Stimulated activated naive B cell treated with anti-CD40 and anti-IgM and Interleukin-4, amounts not matched to agents 10 μg/mL and 1 μg/mL and 100 μg/mL, for 72 hours (primary cell): ENCODE measurements around the gene MGA.

Experiments used
- ATAC-seq, 2 donors: fragments of 150-1000 bp; cut with Tn5 transposase; replicated peaks; 2 replicates each; pipeline ENCODE4 v1.10.0; 2021; ENCODE audit warnings: moderate library complexity in 1 of 2
- DNase-seq: peaks from one replicate; pipeline ENCODE4 v3.0.0; 2021
- H3K27ac Mint-ChIP-seq: one replicate; pipeline ENCODE4 v1.8.0; 2022; ENCODE audit warnings: mild to moderate bottlenecking, mixed read lengths
- H3K27me3 Mint-ChIP-seq, 2 donors: one replicate each; pipeline ENCODE4 v1.8.0; 2022; ENCODE audit warnings: mixed read lengths in 2 of 2
- H3K36me3 Mint-ChIP-seq, 2 donors: one replicate each; pipeline ENCODE4 v1.8.0; 2022; ENCODE audit warnings: mixed read lengths in 2 of 2, mild to moderate bottlenecking in 1 of 2
- H3K4me1 Mint-ChIP-seq, 2 donors: one replicate each; pipeline ENCODE4 v1.8.0; 2022; ENCODE audit warnings: mixed read lengths in 2 of 2, mild to moderate bottlenecking in 1 of 2
- H3K4me3 Mint-ChIP-seq, 2 donors: one replicate each; pipeline ENCODE4 v1.8.0; 2022; ENCODE audit warnings: mild to moderate bottlenecking in 2 of 2, mixed read lengths in 2 of 2, moderate library complexity in 1 of 2
- H3K9me3 Mint-ChIP-seq, 2 donors: one replicate each; pipeline ENCODE4 v1.8.0; 2022; ENCODE audit warnings: mixed read lengths in 2 of 2, mild to moderate bottlenecking in 1 of 2

Gene MGA

GRCh38 chr15:41804916-41805666 lies 144.9 kb downstream of the MGA start:
- Mint-ChIP-seq H3K27me3 (no peaks in the 10 kb centered on the region), H3K4me1 (peaks cover 16 to 32% of the 10 kb centered on the region in 2 donors), H3K36me3 (peaks cover 25 to 34% of the 10 kb centered on the region in 2 donors), H3K9me3 (no peaks in the 10 kb centered on the region), H3K4me3 (no peak overlapping the region), H3K27ac (peak overlapping the region; percentile 22)
- ATAC-seq (no peak), DNase-seq (no peak)

- H3K4me1 Mint-ChIP-seq: peaks cover 14 to 30% of the 10 kb centered on the region in 2 donors
- no peaks in the 10 kb centered on the region for H3K27me3 Mint-ChIP-seq
- peak overlapping the region; percentile 59 for H3K27ac Mint-ChIP-seq
- ATAC-seq: no peak
- no peak overlapping the region for H3K4me3 Mint-ChIP-seq
- H3K36me3 Mint-ChIP-seq: peaks cover 19 to 30% of the 10 kb centered on the region in 2 donors
- H3K9me3 Mint-ChIP-seq: no peaks in the 10 kb centered on the region
- DNase-seq: no peak
These were observed 145.5 kb downstream of the MGA start for GRCh38 chr15:41805711-41806110.

GRCh38 chr15:41806291-41807181 lies 146.3 kb downstream of the MGA start:
- ATAC-seq: peak; percentile 26 to 43
- Mint-ChIP-seq H3K27ac (no peak overlapping the region), H3K4me3 (no peak overlapping the region), H3K4me1 (peaks cover 17 to 37% of the 10 kb centered on the region in 2 donors), H3K36me3 (peaks cover 10 to 22% of the 10 kb centered on the region in 2 donors), H3K9me3 (no peaks in the 10 kb centered on the region), H3K27me3 (no peaks in the 10 kb centered on the region)
- no peak for DNase-seq

- no peak for ATAC-seq
- Mint-ChIP-seq H3K4me1 (peaks cover 17 to 39% of the 10 kb centered on the region in 2 donors), H3K27ac (no peak overlapping the region), H3K9me3 (no peaks in the 10 kb centered on the region), H3K4me3 (no peak overlapping the region), H3K27me3 (no peaks in the 10 kb centered on the region), H3K36me3 (peaks cover 19 to 33% of the 10 kb centered on the region in 2 donors)
- no peak for DNase-seq
These were observed 148.9 kb downstream of the MGA start for GRCh38 chr15:41809121-41809520.

- Mint-ChIP-seq H3K27me3 (no peaks in the 10 kb centered on the region), H3K36me3 (peaks cover 19 to 33% of the 10 kb centered on the region in 2 donors), H3K27ac (peak overlapping the region; percentile 14), H3K9me3 (no peaks in the 10 kb centered on the region), H3K4me3 (no peak overlapping the region), H3K4me1 (peaks cover 14 to 34% of the 10 kb centered on the region in 2 donors)
- no peak for DNase-seq
- ATAC-seq: no peak
These were observed 149.5 kb downstream of the MGA start for GRCh38 chr15:41809526-41810220.

- H3K36me3 Mint-ChIP-seq: peaks cover 23 to 39% of the 10 kb centered on the region in 2 donors
- H3K9me3 Mint-ChIP-seq: no peaks in the 10 kb centered on the region
- ATAC-seq (peak; percentile 11 to 33), DNase-seq (no peak)
- no peak overlapping the region for H3K27ac Mint-ChIP-seq
- H3K4me3 Mint-ChIP-seq: no peak overlapping the region
- peaks cover 12 to 29% of the 10 kb centered on the region in 2 donors for H3K4me1 Mint-ChIP-seq
- no peaks in the 10 kb centered on the region for H3K27me3 Mint-ChIP-seq
These were observed 150.6 kb downstream of the MGA start for GRCh38 chr15:41810651-41811431.

GRCh38 chr15:41811432-41812195 lies 151.4 kb downstream of the MGA start:
- no peaks in the 10 kb centered on the region for H3K9me3 Mint-ChIP-seq
- H3K4me3 Mint-ChIP-seq: no peak overlapping the region
- DNase-seq (peak; percentile 61), ATAC-seq (peak; percentile 88 to 89)
- H3K27ac Mint-ChIP-seq: no peak overlapping the region
- H3K4me1 Mint-ChIP-seq: peaks cover 12 to 29% of the 10 kb centered on the region in 2 donors
- peaks cover 29 to 47% of the 10 kb centered on the region in 2 donors for H3K36me3 Mint-ChIP-seq
- no peaks in the 10 kb centered on the region for H3K27me3 Mint-ChIP-seq

GRCh38 chr15:41812820-41813375 lies 152.7 kb downstream of the MGA start:
- H3K9me3 Mint-ChIP-seq: no peaks in the 10 kb centered on the region
- no peak for ATAC-seq

GRCh38 chr15:41813426-41813825 lies 153.2 kb downstream of the MGA start:
- Mint-ChIP-seq H3K4me3 (no peak overlapping the region), H3K27ac (no peak overlapping the region), H3K4me1 (peaks cover 12 to 29% of the 10 kb centered on the region in 2 donors), H3K36me3 (peaks cover 39 to 61% of the 10 kb centered on the region in 2 donors), H3K9me3 (no peaks in the 10 kb centered on the region), H3K27me3 (no peaks in the 10 kb centered on the region)
- ATAC-seq: no peak
- no peak for DNase-seq

More at GRCh38 chr15:41812820-41813375, 152.7 kb downstream of the MGA start:
- H3K4me3 Mint-ChIP-seq: no peak overlapping the region
- peaks cover 12 to 29% of the 10 kb centered on the region in 2 donors for H3K4me1 Mint-ChIP-seq
- DNase-seq: no peak
- H3K27me3 Mint-ChIP-seq: no peaks in the 10 kb centered on the region
- H3K27ac Mint-ChIP-seq: no peak overlapping the region
- peaks cover 38 to 56% of the 10 kb centered on the region in 2 donors for H3K36me3 Mint-ChIP-seq

GRCh38 chr15:41814534-41814933 lies 154.3 kb downstream of the MGA start:
- Mint-ChIP-seq H3K36me3 (peaks cover 49 to 72% of the 10 kb centered on the region in 2 donors), H3K9me3 (no peaks in the 10 kb centered on the region), H3K4me1 (peaks cover 9 to 21% of the 10 kb centered on the region in 2 donors), H3K27ac (no peak overlapping the region), H3K4me3 (no peak overlapping the region), H3K27me3 (no peaks in the 10 kb centered on the region)
- no peak for ATAC-seq
- DNase-seq: no peak

- DNase-seq: no peak
- Mint-ChIP-seq H3K27ac (no peak overlapping the region), H3K36me3 (peaks cover 61 to 81% of the 10 kb centered on the region in 2 donors), H3K9me3 (no peaks in the 10 kb centered on the region), H3K4me3 (no peak overlapping the region), H3K4me1 (peaks cover 0 to under 1% of the 10 kb centered on the region in 2 donors), H3K27me3 (no peaks in the 10 kb centered on the region)
- no peak for ATAC-seq
These were observed 156.6 kb downstream of the MGA start for GRCh38 chr15:41816788-41817187.

GRCh38 chr15:41817327-41817726 lies 157.1 kb downstream of the MGA start:
- Mint-ChIP-seq H3K27me3 (no peaks in the 10 kb centered on the region), H3K36me3 (peaks cover 60 to 83% of the 10 kb centered on the region in 2 donors), H3K4me1 (no peaks in the 10 kb centered on the region), H3K4me3 (no peak overlapping the region), H3K9me3 (no peaks in the 10 kb centered on the region), H3K27ac (no peak overlapping the region)
- no peak for ATAC-seq
- no peak for DNase-seq

GRCh38 chr15:41817781-41818180 lies 157.6 kb downstream of the MGA start:
- no peak overlapping the region for H3K4me3 Mint-ChIP-seq
- no peak for ATAC-seq

More at GRCh38 chr15:41817781-41818180, 157.6 kb downstream of the MGA start:
- Mint-ChIP-seq H3K4me1 (no peaks in the 10 kb centered on the region), H3K9me3 (no peaks in the 10 kb centered on the region), H3K27me3 (no peaks in the 10 kb centered on the region), H3K36me3 (peaks cover 63 to 86% of the 10 kb centered on the region in 2 donors), H3K27ac (no peak overlapping the region)
- DNase-seq: no peak
